Mesothelial cell of epicardium (in vitro differentiated cells): ENCODE results near the gene ZNF467. TPM values are rescaled to one million over a fixed set of nuclear protein-coding genes. Genes with fewer than 3 reads are reported as not detected.
A peak's percentile ranks its signal among the peaks of the same experiment; 100 is the strongest.

Experiments
- DNase-seq, 2 experiments: peaks; one replicate each; pipeline ENCODE4 v3.0.0; 2021; ENCODE audit warnings: low spot score in 2 of 2; ENCODE audit not compliant: unreplicated experiment in 2 of 2
- H3K27ac Mint-ChIP-seq: 2 replicates; pipeline ENCODE4 v1.8.0; 2021; ENCODE audit warnings: mixed read lengths
- H3K27me3 Mint-ChIP-seq: 2 replicates; pipeline ENCODE4 v1.8.0; 2021; ENCODE audit warnings: low read depth, mixed read lengths
- H3K36me3 Mint-ChIP-seq: 2 replicates; pipeline ENCODE4 v1.8.0; 2021; ENCODE audit warnings: mixed read lengths
- H3K4me1 Mint-ChIP-seq: 2 replicates; pipeline ENCODE4 v1.8.0; 2021; ENCODE audit warnings: mixed read lengths
- H3K4me3 Mint-ChIP-seq: 2 replicates; pipeline ENCODE4 v1.8.0; 2021; ENCODE audit warnings: mild to moderate bottlenecking, moderate library complexity, mixed read lengths
- H3K9me3 Mint-ChIP-seq: 2 replicates; pipeline ENCODE4 v1.8.0; 2021; ENCODE audit warnings: mixed read lengths
- total RNA-seq: library from RNA; stranded (reverse); gene quantifications from 3 replicates; pipeline ENCODE4 v1.2.1, GENCODE V29; 2021
- TF ChIP-seq, protein P1 (sequence below): fragments of 200-600 bp; sonication (generic); IDR thresholded peaks from one replicate; pipeline ENCODE4 v1.5.0; 2021; ENCODE audit warnings: antibody characterized with exemption; ENCODE audit not compliant: unreplicated experiment

Gene ZNF467
- total RNA-seq, 1 donor from 2014 or later = 38.9 TPM

DNA sequence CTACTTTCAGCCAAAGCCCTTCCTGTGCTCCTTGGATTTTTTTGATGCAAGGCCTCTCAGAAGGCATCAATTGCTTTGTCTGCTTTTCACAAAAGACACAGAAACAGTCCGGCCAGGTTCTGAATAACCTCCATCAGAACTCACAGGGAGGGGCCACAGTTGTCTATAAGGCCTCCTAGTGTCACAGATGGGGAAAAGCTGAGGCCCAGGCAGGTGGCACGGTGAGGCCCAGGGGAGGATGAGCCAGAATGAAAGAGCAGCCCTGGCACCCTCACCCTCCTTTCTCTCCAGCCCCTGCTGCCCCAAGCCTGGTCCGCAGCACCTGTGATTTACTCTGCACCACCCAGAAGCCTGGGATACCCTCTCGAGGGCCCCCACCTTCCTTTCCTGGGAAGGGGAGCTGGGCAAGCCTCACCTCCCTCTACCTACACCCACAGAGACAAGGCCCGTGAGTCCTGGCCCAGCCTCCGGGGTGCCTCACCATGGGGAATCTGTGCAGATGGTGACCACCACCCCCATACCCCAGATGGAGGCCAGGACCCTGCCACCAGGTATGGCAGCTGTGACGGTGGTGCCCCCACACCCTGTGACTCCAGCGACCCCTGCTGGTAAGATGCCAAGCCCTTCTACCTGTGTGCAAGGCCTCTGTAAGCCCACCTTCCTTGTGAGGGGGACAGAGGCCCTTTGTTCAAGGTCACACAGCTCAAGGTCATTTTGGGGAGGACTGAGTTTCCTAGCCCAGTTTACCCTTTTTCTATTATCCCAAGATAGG lies 26.2 kb upstream of the ZNF467 start:
- peaks cover 4% of the 10 kb centered on the region for H3K36me3 Mint-ChIP-seq
- no peaks in the 10 kb centered on the region for H3K9me3 Mint-ChIP-seq
- H3K4me3 Mint-ChIP-seq = no peak overlapping the region
- TF ChIP-seq, protein P1, sequence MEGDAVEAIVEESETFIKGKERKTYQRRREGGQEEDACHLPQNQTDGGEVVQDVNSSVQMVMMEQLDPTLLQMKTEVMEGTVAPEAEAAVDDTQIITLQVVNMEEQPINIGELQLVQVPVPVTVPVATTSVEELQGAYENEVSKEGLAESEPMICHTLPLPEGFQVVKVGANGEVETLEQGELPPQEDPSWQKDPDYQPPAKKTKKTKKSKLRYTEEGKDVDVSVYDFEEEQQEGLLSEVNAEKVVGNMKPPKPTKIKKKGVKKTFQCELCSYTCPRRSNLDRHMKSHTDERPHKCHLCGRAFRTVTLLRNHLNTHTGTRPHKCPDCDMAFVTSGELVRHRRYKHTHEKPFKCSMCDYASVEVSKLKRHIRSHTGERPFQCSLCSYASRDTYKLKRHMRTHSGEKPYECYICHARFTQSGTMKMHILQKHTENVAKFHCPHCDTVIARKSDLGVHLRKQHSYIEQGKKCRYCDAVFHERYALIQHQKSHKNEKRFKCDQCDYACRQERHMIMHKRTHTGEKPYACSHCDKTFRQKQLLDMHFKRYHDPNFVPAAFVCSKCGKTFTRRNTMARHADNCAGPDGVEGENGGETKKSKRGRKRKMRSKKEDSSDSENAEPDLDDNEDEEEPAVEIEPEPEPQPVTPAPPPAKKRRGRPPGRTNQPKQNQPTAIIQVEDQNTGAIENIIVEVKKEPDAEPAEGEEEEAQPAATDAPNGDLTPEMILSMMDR = peak; percentile 30
- H3K27ac Mint-ChIP-seq = no peak overlapping the region
- peak in 1 of 2 experiments; percentile 51 for DNase-seq
- peaks cover 2% of the 10 kb centered on the region for H3K4me1 Mint-ChIP-seq
- H3K27me3 Mint-ChIP-seq = peaks cover 1% of the 10 kb centered on the region

DNA sequence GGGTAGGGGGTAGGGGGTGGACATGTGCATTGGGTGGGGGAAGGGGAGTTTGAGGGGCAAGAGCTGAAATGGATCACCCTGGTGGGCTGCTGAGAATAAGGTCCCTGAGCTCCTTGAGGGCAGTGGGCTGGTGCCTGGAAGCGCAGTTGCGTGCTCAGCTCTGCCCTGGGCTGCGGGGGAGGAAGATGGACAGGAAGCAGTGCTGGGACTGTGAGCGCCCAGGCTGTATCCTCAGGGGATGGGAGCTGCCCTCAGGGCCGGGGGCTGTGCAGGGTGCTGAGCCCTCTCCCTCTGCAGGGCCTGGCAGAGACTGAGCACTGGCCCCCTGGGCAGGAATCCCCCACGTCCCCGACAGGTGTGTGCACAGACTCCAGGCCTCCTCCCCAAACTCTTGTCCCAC lies 24.4 kb upstream of the ZNF467 start:
- H3K4me1 Mint-ChIP-seq = peaks cover 5% of the 10 kb centered on the region
- peaks cover 4% of the 10 kb centered on the region for H3K36me3 Mint-ChIP-seq
- peaks cover 7% of the 10 kb centered on the region for H3K27me3 Mint-ChIP-seq
- H3K4me3 Mint-ChIP-seq = no peak overlapping the region
- TF ChIP-seq, protein P1 = no peak
- H3K27ac Mint-ChIP-seq = no peak overlapping the region
- H3K9me3 Mint-ChIP-seq = no peaks in the 10 kb centered on the region
- DNase-seq = no peak

DNA sequence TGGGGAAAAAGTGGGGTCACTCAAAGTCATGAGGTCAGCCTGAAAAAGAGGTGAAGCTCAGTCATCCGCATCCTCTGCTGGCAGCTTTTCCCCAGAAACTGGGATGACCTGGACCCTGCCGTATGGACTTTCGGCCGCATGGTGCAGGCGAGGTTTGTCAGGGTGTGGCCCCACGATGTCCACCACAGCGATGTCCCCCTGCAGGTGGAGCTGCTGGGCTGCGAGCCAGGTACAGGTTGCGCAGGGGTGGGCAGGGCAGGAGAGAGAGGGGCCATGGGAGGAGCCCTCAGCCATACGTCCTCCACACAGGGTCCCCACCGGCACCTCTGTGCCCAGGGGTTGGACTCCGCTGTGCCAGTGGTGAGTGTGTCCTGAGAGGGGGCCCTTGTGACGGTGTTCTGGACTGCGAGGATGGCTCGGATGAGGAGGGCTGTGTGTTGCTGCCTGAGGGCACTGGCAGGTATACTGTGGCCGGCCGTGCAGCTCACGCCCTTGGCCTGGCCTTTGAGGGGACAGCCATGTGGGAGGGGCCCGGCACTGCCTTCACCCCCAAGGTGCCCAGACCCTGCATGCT lies 23.0 kb upstream of the ZNF467 start:
- TF ChIP-seq, protein P1 = no peak
- DNase-seq = no peak
- Mint-ChIP-seq H3K27ac (no peak overlapping the region), H3K36me3 (peaks cover 4% of the 10 kb centered on the region), H3K27me3 (peaks cover 16% of the 10 kb centered on the region), H3K4me1 (peaks cover 5% of the 10 kb centered on the region), H3K9me3 (no peaks in the 10 kb centered on the region), H3K4me3 (no peak overlapping the region)

DNA sequence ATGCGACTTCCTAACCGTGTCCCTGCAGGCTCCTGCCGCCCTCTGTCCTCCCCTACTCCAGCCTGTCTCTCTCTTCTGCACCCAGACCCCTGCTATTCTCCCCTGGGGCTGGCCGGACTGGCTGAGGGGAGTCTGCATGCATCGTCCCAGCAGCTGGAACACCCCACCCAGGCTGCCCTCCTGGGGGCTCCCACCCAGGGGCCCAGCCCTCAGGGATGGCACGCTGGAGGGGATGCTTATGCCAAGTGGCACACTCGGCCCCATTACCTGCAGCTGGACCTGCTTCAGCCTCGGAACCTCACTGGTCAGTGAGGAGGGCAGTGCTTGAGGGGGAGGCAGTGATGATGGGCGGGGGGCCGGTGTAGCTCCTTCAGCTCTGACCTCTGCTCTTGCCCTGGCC lies 21.7 kb upstream of the ZNF467 start:
- no peak overlapping the region for H3K27ac Mint-ChIP-seq
- no peak for DNase-seq
- peaks cover 4% of the 10 kb centered on the region for H3K36me3 Mint-ChIP-seq
- H3K4me3 Mint-ChIP-seq = no peak overlapping the region
- TF ChIP-seq, protein P1 = no peak
- no peaks in the 10 kb centered on the region for H3K9me3 Mint-ChIP-seq
- peaks cover 24% of the 10 kb centered on the region for H3K27me3 Mint-ChIP-seq
- peaks cover 6% of the 10 kb centered on the region for H3K4me1 Mint-ChIP-seq

DNA sequence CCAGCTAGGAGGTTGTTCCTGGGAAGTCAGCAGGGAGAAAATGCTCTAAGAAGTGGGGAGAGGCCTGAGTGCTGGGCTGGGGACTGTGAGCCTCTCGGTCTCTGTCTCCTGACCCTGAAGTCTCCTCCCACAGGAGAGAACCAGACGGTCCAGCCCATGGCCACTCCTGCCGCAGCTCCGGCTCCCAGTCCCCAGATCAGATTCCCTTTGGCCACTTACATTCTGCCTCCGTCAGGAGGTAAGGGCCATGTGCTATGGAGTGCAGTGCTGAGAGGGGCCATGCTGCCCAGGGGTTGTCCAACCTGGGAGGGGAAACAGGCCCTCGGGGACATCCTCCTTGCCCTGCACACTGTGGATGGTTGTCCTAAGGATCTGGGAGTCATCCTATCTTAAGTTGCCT lies 21.3 kb upstream of the ZNF467 start:
- TF ChIP-seq, protein P1 = no peak
- Mint-ChIP-seq H3K4me1 (peaks cover 10% of the 10 kb centered on the region), H3K36me3 (peaks cover 2% of the 10 kb centered on the region), H3K27me3 (peaks cover 29% of the 10 kb centered on the region), H3K9me3 (no peaks in the 10 kb centered on the region), H3K4me3 (no peak overlapping the region), H3K27ac (no peak overlapping the region)
- DNase-seq = no peak
